GM21786 (cell line): Measurements from ENCODE around the gene KCNJ12.
"Not testable (repeated sequence)": the region's sequence is repeated elsewhere in the genome, so short reads cannot be mapped to it uniquely, and the experiment has no call there.

Source experiments
- ATAC-seq: cut with Tn5 transposase; IDR thresholded peaks from one replicate; pipeline ENCODE4 v1.9.1; 2021; ENCODE audit not compliant: unreplicated experiment

KCNJ12 gene

GRCh38 chr17:21376081-21376758, at the start of gene KCNJ12:
Gene KCNJ12, plus strand, starts transcription at chr17:21376357. Its CDS starts 38,986 bp downstream, at chr17:21415343.
- no peak for ATAC-seq

DNA sequence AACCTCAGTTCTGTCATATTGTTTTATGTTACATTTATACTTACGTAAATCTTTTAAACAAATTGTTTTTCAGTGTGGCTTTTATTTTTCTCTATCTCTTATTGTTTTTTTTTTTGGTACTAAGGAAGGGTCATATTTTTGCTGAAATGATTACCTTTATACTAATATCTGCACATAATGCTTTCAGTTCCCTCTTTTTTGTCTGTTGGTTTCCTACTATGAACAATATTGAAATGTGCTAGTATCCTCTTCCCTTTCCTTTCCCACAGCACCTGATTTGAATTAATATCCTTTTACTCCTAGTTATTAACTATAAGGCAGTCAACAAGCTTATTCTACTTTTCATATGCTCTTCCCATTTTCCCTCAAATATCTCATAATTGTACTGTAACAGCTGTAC, 48.2 kb upstream of the KCNJ12 start:
- peak; percentile 46 for ATAC-seq

DNA sequence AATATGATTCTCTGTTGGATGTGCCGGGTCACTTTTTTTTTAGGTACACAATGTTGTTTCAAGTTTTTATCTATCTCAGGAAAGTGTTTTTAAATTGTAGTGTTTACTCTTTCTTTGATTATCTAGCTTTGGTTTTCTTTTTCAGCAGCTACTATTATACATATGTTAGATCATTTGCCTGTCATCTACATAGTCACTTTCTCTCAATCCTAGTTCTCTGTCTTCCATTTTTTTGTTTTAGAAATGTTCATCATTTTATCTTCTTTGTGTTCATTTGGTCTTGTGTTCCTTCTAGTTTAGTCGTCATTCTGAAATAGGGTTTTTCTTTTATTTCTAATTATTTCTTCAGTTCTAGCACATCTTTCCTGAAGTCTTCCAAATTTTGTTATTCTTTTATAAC, 47.4 kb upstream of the KCNJ12 start:
- not testable (repeated sequence) for ATAC-seq

GRCh38 chr17:21330436-21331160, 45.6 kb upstream of the KCNJ12 start:
- no peak for ATAC-seq

DNA sequence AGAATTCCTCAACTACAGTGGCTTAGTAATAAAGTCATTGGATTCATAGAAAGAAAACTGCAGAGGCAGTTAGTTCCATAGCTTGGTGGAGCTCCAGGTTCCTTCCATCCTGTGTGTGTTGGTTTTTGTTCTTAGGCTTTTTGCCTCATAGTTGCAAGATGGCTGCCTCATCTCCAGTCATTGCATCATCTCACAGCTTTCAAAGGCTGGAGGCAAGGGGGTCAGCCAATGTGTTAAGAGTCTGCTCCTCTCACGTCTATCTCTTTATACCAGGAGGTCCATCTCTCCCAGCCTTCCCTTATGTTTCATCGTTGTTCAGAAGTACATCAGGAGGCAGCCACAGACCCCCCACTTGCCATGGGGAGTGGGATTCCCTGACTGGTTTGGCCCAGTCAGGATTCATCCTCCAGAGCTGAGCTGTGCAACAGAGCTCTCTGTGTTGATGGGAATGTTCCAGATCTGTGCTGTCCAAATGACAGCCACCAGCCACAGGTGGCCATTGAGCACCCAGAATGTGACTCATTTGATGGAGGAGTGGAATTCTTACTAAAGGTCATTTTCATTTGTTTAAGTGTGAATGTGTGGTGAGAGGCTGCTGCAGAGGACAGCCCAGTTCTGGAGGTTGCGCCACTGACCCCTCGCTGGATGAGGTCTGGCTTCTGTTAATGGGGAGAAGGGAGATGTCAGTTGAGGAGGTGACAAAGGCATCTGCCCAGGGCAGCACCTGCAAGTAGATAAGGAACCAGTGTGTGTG, 39.4 kb upstream of the KCNJ12 start:
- not testable (repeated sequence) for ATAC-seq

GRCh38 chr17:21337981-21338625, 38.1 kb upstream of the KCNJ12 start:
- not testable (repeated sequence) for ATAC-seq

DNA sequence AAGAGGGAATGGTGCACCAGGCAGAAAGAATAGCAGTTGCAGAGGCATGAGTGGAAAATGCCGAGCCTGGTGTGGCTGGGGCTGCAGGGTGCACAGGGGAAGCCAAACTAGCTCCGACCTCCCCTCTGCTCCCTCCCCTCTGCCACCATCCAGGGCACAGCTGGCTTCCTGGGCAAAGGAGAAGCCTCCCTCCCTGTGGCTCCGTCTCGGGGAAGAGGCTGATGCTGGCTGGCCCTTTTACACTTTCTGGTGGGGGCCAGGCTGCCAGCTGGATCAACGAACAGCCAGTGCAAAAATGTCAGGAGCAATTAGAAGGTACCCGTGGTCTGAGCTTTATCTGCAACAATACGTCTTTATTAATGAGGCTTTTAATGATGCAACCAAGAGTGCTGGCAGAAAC, 37.1 kb upstream of the KCNJ12 start:
- ATAC-seq, result no peak

GRCh38 chr17:21339571-21339970, 36.6 kb upstream of the KCNJ12 start:
- not testable (repeated sequence) for ATAC-seq

DNA sequence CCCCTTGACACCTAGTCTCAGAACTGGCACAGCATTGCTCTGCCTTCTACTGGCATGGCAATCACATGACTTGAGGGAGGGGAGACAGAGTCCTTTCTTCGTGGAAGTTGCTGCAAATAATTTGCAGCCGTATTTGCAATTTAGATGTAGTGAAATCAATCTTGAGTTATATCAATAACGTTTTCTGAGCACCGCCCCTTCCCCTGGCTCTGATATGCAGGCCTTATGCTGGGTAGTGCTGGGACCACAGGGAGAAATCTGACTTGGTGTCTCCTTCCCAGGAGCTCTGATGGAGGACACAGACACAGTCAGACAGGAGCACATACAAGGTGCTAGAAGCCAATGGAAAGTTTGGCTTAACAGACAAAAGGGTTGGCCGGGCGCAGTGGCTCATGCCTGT, 35.8 kb upstream of the KCNJ12 start:
- ATAC-seq, result not testable (repeated sequence)

GRCh38 chr17:21341279-21341678, 34.9 kb upstream of the KCNJ12 start:
- ATAC-seq, result not testable (repeated sequence)

DNA sequence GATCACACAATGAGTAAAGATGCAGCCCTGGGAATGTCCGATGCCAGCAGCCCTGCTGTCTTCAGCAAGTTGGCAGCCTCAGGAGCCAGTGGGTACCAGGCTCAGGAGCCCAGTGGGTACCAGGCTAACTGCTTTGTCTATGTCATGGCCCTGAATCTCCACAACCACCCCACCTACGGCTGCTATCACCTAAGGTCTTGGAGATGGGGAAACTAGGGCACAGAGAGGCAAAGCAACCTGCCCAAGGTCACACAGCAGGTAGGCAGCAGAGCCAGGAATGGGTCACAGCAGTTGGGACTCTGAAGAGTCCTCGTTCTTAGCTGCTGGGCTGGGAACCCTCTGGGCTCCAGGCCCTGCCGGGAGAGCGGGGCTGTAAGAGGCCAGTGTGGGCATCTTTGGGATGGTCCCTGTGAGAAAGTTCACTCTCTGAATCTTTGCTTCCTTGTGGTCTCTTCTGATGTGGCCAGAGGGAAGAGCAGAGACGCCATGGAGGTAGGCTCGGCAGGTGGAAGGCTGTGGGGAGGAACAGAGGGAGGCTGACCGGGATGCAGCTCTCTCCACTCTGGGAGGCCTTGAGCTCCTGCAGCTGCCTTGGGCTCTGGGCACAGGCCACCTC, 34.1 kb upstream of the KCNJ12 start:
- not testable (repeated sequence) for ATAC-seq

DNA sequence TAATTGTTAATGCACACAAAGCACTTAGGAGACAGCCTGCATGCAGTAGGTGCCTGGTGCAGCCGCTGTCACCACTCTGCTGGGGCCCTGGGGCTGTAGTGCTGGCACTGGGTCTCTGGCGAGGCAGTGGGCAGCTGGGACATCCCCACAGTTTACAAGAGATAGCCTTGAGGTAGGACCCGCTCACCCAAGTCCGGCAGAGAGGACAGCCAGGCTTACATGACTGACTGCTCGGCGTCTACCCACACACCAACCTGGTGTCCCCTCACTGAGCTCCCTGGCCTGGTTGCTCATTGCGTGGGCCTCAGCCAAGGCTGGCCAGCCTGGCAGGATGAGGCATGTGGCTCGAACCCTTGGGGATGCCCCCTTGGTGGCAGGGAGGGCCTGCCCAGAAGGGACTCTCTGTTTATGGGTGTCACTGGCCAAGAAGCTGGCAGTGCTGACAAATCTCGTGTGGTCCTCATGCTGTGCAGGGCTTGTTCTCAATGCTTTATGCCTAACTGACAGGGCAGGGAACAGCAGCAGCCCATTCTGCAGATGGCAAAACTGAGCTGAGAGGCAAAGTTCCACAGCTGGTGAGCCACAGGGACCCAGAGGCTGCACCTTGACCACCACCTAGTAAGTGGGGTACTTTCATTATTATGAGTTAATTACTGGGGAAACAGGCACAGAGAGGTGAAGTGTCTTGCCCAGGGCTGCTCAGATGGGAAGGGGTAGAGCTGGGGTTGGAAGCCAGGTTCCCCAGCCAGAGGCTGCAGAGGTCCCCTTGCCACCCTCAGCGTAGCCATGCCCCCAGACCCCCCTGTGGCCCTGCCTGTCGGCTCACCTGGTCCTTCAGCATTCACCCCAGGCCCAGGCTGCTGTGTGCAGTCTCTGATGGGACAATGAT, 32.9 kb upstream of the KCNJ12 start:
- not testable (repeated sequence) for ATAC-seq

DNA sequence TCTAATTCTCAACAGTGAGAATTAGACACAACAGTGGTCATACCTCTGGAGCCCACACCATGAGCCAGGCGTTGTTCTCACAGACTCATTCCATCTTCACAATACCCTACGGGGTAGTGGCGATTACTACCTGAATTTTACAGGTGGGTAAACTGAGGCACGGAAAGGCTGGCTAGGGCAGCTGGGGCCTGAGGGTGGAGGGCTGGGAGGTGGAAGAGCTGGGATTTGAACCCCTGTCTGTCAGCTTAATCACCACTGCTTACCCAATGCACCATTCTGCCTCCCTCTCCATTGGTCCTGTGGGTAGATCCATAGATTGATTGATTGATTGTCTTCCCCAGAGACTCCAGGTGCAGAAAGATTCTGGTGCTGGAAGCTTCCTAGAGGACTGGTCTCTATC, 31.4 kb upstream of the KCNJ12 start:
- ATAC-seq, result not testable (repeated sequence)

DNA sequence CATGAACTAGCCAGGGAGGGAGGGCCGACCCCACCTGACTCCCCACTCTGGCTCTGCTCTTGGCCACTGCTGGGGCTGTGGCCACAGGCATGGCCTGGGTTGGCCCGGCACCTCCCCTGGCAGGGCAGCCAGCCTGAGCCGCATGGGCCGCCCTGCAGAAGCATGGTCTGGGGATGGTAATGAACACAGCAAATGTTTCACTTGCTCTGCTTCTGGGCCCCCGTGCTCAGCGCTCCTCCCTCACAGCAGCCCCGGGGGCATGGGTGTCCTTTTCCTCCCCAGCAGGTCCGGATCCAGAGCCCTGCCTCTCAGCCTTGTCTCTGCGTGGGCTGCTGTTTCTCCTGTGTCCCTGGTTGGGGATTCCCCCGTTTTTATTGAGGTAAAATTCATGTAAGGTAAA, 30.9 kb upstream of the KCNJ12 start:
- no peak for ATAC-seq

DNA sequence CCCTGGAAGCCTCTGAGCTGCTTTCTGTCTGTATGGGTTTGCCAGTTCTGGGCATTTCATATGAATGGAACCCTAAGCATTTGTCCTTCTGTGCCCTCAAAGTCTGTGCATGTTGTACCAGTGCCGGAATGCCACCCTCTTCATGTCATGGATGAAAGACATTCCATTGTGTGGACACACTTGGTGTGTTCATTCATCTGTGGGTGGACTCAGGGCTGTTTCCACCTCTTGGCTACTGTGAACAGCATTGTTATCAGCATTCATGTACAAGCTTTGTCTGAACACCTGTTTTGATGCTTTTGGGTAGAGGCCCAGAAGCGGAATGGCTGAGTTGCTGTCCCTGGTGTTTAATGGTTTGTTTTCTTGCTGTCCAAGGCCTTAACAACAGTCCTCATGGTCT, 30.1 kb upstream of the KCNJ12 start:
- ATAC-seq, result not testable (repeated sequence)

- ATAC-seq, result not testable (repeated sequence)
Measured at GRCh38 chr17:21346651-21347250, 29.4 kb upstream of the KCNJ12 start.

GRCh38 chr17:21347660-21348059, 28.5 kb upstream of the KCNJ12 start:
- not testable (repeated sequence) for ATAC-seq

DNA sequence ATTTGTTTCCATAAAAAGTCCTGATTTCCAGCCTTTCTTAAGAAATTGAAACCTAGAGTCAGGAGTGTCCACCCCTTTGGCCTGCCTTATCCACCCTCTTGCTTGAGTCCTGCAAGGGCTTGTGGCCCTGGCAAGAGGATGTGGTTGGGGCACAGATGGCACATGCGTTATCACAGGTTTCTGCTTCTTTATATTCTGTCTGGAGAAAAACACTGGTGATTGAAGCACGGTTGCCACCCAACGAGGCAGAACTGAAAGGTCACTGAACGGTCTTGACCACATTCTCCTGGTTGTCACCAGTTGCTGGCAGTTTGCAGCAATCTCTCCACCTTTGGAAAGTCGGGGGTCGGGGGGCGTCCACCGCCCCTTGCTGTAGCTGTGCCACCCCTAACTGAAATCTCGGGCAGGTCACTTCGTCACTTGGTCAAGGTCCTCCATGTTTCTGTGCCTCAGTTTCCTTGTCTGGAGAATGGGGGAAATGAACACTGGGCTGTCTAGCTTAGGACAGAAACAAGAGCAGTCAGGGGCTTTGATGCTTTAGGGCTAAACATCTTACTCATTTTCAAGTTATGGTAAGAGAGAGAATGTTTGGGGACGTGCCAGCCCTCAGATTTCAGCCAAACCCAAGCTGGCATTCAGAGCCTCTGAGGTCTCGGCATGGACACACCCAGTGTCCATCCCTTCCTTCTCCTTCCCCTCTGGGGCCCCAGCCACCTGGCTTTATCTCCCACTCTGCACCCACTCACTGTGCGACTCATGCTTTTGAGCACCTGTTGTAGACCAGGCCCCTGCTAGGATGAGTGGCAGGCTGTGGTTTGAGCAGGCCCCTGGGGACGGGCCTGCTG, 27.9 kb upstream of the KCNJ12 start:
- peak; percentile 58 for ATAC-seq

DNA sequence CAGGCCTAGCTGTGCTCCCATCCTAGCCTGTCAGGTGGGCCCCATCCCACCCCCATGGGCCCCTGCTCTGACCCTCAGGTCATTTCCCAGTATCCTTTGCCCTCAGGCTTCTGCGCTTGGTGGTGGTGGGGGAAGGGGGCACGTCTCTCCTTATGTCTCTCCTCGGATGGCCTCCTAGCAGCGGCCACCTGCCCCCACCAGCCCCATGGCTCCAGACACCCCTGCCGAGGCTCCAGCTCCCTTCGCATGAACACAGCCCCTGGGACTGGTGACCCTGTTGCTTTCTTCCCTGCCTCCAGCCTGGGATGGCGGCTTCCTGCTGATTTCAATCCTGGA, 27.3 kb upstream of the KCNJ12 start:
- ATAC-seq, result not testable (repeated sequence)
